Smooth muscle cell of bladder (primary cell): ENCODE data around the gene SOCS4. TPM values are rescaled to one million over a fixed set of nuclear protein-coding genes. Genes with fewer than 3 reads are reported as not detected.

ENCODE experiments used
- total RNA-seq: library from RNA; depleted of rRNA; stranded (reverse); fragments of >200 nt; gene quantifications from 2 replicates; pipeline ENCODE4 v1.2.3, GENCODE V29; 2014

Gene SOCS4, protein sequence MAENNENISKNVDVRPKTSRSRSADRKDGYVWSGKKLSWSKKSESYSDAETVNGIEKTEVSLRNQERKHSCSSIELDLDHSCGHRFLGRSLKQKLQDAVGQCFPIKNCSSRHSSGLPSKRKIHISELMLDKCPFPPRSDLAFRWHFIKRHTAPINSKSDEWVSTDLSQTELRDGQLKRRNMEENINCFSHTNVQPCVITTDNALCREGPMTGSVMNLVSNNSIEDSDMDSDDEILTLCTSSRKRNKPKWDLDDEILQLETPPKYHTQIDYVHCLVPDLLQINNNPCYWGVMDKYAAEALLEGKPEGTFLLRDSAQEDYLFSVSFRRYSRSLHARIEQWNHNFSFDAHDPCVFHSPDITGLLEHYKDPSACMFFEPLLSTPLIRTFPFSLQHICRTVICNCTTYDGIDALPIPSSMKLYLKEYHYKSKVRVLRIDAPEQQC
- total RNA-seq, result 14.1 and 17.4 TPM in 2 replicates

GRCh38 chr14:55026793-55027561, at the start of gene SOCS4, which contains the start of gene WDHD1:
Gene SOCS4 (plus strand): TSS chr14:55027236. CDS start chr14:55043042, 15,806 bp downstream.
Gene WDHD1 (minus strand): TSS chr14:55027099. CDS start chr14:55026787, 312 bp downstream.

DNA sequence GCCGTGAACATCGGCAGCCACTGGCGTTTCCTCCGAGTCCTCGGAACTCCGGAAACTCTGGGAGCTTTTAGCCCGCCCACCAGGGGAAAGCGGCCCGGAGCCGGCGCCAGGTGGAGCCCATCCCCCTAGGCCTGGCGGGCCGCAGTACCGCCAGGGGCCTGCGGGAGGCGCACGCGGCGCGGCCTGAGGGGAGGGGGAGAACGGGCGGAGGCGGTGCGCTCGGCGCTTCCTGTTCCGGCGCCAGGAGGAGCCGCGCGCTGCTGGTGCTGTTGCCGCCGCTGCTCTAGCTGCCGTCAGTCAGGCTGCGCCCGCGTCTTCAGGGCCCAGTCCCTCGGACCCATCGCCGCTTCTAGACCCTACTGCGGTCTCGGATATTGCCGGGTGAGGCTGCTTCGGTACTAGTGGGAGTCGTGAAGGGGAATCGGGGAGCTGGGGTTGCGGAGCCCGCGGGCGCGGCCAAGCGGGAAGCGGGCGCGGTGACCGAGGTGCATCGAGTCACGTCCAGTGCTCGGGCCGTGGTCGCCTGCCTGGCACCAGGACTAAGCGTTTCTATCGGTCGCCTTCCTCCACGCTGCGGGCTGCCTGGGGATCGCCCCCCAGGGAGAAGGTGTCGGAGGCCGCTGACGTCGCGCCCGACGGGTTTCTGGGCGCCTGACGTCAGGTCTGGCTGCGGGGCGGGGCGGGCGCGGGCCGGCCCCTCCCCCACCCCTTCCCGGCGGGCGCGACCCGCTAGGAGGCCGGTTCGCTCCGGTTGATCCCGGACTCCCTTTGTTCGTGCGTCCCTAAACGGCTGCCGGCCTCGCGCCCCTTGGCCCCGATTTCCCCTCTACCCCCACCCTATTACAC, 24.6 kb downstream of the SOCS4 start, which contains the start of gene MAPK1IP1L:
MAPK1IP1L (plus strand) TSS at position 225 of the 846 bp plus-strand sequence. CDS start 10,037 bp downstream, outside the sequence.

Other genes with a start within 250 kb of the SOCS4 start
- gene GCH1, start 124.4 kb upstream of the SOCS4 start, total RNA-seq, result 11.7 and 12.4 TPM in 2 replicates
- gene WDHD1, start 137 bp upstream of the SOCS4 start, total RNA-seq, result 7.7 and 8.7 TPM in 2 replicates
- gene MAPK1IP1L, start 24.4 kb downstream of the SOCS4 start, total RNA-seq, result 9.7 and 10.9 TPM in 2 replicates
- gene LGALS3, start 102.0 kb downstream of the SOCS4 start, total RNA-seq, result 140 and 168 TPM in 2 replicates
- gene DLGAP5, start 164.3 kb downstream of the SOCS4 start, total RNA-seq, result 3.6 and 4.0 TPM in 2 replicates
- 20.6 and 28.0 TPM in 2 replicates for gene FBXO34, start 244.2 kb downstream of the SOCS4 start, total RNA-seq